Activated effector memory CD4-positive, alpha-beta T cell treated with Interleukin-2 at 50 U/mL for 16 hours (primary cell): ENCODE results near the gene WWOX.
"Not testable (repeated sequence)": the region's sequence is repeated elsewhere in the genome, so short reads cannot be mapped to it uniquely, and the experiment has no call there.

ENCODE experiments used
- DNase-seq: peaks from one replicate; pipeline ENCODE4 v3.0.0-alpha.2; 2020

The WWOX gene

DNA sequence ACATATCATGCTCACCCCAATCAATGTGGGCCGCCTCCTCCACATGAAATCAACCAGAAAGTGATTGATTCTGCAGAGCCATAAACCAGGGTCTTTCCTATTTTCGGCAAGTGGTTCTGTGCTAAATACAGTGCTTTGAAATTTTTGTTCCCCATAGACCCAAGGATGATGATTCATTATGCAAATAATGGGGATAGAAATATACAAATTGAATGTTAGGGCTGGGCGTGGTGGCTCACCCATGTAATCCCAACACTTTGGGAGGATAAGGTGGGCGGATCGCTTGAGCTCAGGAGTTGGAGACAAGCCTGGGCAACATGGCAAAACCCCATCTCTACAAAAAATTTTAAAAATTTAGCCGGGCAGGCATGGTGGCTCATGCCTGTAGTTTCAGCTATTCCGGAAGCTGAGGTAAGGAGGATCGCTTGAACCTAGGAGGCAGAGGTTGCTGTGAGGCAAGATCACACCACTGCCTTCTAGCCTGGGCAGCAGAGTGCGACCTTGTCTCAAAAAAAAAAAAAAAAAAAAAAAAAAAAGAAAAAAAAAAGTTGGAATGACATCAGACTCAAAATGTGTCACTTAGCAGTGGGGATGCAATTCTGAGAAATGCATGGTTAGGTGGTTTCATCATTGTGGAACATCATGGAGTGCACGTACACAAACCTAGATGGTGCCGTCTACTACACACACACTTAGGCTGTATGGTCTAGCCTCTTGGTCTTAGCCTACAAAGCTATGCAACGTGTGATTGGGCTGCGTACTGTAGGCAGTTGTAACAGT lies 919.4 kb downstream of the WWOX start:
- DNase-seq = no peak

DNA sequence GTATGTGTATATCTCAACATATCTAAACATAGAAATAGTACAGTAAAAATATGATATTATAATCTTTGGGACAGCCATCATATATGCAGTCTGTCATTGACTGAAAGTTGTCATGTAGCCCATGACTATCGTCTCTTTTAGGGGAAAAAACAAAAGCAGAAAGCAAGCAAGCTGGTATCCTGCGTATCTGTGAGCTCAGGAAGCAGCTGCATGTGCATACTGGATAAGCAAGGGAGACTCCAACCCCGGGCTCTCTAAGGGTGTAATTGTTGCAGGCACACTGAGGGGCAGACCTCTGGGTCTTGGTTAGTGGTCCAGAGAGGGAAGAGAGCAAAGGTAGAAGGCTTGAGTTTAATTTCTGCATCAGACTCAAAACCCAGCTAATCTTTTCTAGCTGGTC lies 920.0 kb downstream of the WWOX start:
- DNase-seq = no peak

DNA sequence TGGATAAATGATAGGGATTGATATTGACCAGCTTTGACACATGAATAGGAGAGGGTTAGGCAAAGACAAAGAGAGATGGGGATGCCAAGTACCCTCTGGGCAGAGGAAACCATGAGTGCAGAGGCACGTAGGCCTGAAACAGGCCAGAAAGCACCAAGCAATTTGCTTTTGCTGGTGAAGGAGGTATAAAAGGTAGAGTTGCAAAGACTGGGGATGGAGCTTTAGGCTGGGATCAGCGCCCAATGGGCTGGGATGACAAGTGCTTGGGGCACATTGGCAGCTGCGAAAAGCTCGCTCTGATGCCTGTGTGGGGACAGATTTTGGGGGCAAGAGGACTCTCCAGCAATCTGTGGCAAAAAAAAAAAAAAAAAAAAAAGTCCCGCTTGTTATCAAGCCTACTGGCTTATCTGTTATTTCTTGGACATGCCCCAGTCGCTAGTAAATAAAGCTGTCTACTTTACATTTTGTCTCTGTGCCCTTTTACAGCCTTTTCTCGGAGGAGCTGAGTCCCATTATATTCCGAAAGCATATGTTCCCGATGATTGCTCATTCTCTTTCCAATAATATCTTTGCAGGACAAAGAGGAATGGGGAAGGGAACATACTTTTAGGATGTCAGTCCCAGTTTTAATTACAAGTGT lies 922.7 kb downstream of the WWOX start:
- DNase-seq = no peak

DNA sequence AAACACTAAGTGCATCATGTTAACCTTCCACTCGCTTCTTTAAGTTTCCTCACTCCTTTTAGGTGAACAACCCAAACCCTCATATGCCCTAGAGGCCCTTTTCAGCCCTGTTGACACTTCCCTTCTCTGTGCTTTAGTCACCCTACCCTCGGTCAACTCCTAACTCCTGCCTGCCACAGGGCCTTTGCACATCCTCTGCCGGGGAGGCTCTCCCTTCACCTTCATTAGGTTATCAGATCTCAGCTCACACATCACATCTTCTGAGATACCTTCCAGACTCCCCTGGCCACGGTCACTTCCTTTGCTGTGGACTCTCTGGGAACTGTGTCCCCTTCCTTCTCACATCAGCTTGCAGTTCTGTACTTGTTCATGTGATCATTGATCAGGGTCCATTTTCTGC lies 926.7 kb downstream of the WWOX start:
- DNase-seq = no peak

DNA sequence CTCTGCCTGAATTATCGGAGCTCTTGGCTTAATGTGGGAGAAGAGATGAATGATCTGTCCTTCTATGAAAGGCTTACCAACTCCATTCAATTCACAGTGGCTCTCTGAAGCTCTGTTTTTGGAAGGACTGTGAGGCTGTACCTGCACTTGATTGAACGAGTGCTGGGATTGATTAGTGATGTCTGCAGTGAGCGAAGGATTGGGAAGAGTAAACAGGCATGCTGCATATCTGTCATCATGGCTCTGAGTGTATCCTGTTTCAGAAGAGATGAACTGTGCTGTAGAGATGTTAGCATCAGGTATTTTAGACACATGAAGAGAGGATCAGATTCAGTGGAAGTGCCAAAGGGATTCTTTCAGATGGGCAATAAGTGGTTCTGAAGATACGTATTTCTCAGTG lies 937.1 kb downstream of the WWOX start:
- no peak for DNase-seq

DNA sequence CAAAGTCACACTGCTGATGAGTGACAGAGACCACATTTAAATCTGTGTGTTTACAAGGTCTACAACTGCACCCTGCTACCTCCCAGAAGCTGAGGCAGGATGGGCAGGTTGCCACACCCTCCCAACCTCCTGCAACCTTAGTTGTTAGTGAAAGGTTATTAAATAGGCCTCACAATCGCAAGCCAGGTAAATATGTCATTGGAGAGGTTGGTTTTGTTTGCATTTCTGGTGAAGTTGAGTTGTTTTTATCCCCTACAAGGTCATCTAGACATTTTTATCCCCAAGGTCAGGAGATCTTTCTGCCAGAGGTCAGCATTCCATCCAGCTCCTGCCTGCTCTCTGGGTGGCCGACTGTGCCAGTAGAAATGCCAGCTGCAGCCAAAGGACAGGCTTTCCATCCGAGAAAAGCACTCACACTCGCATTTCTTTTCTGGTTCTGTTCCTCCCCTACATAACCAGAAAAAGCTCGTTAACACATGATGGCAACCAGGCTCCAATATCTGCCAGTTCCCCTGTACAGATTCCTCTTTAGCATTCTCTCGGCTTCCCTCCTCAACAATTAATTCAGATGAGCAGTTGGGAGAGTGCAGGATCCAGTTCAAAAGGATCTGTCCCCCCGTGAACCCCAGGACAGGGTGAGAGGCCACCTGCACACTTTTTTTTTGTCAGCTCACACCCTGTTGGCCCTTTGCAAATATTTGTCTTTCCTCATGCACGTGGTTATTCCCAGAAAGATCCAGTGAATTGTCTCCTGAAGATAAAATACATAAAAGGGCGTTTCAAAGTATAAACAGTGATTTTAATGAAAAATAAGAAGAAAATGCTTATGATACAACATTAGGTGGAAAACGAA lies 938.3 kb downstream of the WWOX start:
- DNase-seq = no peak

DNA sequence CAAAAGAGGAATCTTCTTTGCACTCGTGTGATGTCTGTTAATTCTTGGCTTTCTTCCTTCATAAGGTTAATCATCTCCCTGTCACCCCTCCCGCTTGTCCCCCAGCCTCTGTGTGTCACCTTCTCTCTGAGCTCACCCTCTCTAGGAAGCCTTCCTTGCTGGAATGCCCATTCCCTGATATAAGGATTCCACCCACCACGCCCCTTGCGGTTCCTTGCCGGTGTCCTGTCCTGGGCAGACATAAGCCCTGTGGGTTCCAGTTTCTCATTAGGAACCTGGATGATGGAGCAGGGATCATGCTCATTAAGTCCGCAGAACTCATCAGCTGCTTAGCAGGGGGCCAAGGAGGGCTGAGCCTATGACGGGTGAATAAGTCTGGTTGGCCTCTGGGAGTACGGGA lies 941.8 kb downstream of the WWOX start:
- no peak for DNase-seq

DNA sequence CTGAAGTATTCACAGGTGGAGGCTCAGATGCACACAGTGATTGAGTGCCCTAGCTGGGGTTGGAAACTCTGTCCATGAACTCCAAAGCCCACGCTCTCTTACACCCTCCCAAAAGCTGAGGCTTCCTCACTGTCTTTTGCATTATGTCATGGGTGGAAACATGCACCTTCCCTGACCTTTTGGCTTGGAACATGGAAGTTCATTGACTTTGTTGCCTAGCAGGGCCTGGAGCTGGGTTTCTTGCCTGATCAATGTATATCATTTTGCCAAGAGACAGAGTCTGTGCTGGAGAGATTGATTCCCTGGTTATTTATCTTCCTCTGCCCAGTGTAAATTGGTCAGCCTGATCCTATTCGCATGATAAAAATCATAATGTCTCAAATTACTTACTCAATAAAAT lies 942.7 kb downstream of the WWOX start:
- no peak for DNase-seq

DNA sequence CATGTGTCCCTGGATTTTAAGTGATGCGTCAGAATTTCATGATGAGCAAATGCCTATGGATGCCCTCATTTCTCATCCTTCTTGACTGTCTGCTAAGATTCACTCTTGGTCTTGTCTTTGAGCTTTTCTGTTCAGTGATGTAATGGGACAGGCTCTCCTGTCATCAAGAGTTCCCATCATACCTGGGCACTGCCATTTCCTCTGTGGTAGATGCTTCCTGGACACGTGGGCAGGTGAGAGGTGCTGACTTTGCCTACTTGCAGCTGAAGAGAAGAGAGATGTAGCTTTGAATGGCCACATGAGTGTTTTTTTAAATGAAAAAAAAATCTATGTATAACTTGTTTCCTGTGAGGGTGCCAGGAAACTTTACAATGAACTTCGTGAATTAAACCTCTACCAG lies 943.4 kb downstream of the WWOX start:
- peak; percentile 12 for DNase-seq

DNA sequence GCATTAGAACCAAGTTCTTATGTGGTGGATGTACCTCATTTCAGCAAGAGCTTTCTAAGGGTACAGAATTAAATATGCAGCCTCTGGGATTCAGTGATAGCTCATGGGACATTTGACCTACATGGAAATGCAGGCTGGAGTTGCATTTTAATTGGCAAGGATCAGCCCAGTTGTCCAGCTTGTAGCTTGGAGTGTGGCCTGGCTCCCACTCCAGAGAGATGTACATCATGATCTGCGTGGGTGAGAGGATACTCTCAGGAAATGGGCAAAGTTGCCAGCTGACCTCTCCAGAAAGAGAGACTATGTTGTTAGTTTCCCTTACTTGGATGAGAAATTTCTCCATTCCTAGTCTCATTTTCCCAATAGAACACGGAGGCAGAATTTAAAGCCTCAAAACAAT lies 945.7 kb downstream of the WWOX start:
- DNase-seq = no peak

DNA sequence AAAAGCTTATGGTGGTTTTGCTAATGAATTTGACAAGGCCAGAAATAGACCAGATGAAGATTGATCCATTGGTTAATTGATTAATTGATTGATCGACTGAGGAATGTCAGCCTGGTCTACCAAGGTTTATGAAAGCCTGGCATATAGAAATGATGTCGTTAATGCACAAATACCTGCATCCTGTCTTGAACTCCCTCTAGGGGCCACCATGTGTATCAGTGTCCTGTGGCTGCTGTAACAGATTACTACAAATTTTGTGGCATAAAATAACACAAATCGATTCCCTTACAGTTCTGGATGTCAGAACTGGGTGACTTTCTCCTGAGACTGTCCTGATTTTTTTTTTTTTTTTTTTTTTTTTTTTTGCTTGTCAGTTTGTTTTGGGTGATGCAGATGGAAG lies 947.9 kb downstream of the WWOX start:
- no peak for DNase-seq

DNA sequence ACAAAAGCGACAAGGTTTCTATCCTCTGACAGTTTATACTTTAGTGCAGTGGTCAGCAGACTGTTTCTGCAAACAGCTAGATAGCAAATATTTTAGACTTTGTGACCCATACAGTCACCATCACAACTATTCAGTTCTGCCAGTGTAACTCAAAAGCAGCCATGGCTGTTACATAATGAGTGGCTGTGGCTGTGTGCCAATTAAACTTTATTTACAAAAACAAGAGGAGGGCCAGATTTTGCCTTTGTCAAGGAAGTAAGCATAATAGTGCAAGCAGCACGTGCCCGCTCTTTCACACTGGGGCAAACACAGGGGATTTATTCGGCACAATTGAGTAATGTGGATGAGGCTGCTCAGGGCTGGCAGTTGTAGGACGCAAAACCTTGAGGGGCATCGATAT lies 949.6 kb downstream of the WWOX start:
- no peak for DNase-seq

DNA sequence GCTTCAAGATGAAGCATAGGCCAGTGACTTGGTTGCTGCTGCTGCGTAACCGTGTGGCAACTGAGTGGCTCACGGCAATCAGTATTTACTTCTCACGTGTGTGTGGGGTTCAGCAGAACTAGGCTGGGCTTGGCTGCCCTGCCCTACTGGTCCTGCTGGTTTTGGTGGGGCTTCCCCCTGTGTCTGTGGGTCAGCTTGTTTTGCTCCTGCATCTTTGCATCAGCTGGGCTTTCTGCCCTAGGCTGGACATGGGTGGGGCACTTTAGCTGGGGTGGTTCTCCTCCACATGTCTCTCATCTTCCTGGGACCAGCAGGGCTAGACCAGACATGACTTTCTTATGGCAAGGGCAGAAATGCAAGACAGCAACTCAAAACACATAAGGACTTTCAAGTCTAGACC lies 950.6 kb downstream of the WWOX start:
- DNase-seq = no peak

DNA sequence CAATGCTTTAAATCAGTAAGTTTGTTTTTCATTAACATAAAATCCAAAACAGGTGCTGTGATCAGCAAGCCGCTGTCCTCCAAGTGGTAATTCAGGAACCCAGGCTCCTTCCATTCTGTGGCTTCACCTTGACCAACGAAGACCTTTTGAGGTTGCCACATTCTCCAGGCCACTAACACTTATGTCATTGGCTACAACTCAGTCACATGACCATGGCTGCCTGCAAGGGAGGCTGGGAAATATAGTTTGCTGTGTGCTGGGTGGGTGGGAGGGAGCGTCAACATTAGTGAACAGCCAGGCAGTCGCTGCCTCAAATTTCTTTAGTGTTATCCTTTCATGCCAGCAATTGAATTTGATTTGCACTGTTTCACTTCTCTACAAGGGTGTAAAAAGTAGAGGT lies 951.9 kb downstream of the WWOX start:
- no peak for DNase-seq

DNA sequence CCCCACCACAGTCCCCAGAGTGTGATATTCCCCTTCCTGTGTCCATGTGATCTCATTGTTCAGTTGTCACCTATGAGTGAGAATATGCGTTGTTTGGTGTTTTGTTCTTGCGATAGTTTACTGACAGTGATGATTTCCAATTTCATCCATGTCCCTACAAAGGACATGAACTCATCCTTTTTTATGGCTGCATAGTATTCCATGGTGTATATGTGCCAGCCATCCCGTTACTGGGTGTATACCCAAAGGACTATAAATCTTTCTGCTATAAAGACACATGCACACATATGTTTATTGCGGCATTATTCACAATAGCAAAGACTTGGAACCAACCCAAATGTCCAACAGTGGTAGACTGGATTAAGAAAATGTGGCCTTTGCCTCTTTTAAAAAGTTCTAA lies 952.7 kb downstream of the WWOX start:
- DNase-seq = not testable (repeated sequence)

DNA sequence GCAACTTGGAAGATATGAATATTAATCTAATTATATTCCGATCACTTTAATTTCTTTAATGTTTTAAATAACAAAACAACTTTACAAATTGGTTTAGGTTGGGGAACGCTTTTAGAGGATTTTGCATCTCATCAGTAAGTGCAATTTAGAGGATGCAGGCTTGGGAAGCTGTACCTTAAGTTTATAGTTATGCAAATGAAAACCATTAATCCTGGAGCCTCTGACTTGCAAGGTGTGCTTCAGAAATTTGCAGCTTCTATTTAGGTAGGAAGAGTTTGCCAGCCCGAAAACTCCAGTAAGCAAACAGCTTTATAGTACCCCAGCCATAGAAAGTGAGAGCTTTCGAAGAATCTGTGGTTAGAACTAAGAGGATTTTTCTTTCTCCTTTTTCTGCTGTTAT lies 954.1 kb downstream of the WWOX start:
- DNase-seq = no peak

DNA sequence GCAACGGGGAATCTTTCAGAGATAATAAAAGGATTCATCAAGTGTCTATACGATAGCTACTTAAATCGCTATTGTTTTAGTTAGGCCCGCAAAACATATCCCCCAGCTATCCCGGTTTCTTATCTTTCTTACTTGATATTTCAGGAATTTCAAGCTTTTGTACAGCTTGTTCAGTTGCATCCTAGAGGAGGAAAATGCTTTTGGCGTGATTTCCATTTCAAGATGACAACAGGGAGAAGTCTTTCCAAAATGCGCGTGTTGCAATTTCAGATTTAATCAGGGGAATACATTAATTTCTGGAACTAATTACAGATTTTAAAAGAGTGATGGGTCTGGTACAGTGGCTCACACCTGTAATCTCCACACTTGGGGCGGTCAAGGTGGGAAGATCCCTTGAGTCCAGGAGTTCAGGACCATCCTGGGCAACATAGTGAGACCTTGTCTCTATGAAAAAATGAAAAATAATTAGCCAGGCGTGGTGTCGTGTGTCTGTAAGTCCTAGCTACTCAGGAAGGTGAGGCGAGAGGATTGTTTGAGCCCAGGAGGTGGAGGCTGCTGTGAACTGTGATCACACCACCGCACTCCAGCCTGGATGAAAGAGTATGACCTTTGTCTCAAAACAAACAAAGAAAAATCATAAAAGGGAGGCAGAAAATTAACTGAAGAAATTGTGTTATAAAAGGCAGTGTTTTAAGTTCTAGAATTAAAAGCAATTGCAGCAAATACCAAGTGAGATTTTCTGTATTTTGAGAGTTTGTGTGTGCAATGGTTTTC lies 954.9 kb downstream of the WWOX start:
- DNase-seq = no peak

DNA sequence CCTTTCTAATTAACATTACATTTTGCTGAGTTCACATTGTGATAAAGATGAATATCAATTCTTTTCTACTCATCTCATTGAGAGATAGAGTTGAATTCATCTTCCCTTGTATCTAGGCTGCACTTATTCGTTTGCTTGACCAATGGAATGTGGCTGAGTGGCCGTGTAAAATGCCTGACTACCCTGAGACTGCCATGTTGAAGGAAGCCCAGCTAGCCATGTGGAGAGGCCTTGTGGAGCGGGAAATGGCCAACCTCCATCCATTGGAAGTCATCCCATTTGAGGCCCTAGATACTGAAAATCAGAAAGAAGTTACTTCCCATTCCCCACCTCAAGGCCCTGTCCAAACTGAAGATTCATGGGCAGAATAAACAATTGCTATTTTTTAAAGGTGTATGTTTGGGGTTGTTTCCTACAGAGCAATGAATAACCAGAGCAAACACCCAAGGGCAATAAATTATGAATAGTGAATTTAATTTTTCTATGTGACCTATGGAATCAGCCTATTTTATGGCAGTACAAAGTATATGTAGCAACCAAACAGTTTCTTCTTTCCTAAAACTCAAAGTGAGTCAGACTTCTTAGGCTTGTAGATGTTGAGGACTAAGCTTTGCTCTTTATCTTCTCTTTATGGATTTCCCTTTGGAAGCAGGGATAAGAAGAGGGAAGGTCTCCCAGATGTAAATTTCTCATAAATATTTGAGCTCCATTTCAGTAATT lies 956.0 kb downstream of the WWOX start:
- DNase-seq = no peak

DNA sequence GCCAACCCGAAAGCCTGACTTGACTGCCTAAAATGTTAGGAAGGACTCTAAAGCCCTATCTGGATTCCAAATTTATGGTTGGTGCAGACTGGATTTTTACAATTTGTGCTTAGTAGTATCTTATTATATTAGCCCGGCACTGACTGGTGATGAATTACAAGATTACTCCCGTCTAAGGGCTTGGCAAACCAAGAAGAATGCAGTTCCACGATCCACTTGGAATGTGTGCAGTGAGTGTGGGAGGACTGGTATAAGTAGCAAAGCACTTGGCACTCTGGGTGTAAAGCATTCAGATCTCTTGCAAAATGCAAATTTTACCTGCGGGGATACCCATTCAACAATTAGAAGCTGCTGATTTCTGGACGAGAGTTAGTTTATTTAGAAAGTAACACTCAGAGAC lies 961.7 kb downstream of the WWOX start:
- no peak for DNase-seq

DNA sequence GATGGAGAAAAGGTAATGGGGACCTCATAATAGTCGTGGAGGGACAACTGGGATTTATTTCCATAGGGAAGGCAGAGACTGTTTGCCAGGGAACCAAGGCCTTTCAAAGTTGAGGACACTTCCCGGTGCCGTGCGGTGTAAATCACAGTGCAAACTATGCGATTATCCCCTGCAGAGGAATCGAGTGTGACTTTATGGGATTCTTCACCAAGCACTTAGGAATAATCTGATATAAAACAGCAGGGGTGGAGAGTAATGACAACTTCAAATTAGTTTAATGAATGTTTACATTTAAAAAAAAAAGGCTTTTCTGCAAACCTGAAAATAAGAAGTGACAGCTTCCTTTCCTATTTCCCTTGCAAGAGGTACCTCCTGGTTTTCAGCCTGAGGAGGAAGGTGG lies 962.9 kb downstream of the WWOX start:
- no peak for DNase-seq

DNA sequence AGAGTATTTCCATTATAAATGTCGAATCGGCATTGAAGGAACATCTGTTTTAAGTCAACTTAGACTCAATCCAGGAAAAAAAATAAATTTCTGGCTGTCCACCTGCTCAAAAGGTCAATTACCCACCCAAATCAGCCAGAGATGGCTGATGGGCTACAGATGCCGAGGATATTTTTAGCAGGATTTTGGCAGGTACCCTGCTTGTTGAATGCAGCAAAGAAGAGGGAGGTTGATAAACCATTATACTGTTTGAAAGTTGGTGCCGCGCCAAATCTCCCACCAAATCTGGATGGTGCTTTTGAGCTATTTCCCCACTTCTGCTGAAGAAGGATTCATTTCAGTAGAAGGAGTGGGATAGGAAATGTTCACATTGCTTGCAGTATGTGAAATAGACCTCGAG lies 963.4 kb downstream of the WWOX start:
- no peak for DNase-seq

DNA sequence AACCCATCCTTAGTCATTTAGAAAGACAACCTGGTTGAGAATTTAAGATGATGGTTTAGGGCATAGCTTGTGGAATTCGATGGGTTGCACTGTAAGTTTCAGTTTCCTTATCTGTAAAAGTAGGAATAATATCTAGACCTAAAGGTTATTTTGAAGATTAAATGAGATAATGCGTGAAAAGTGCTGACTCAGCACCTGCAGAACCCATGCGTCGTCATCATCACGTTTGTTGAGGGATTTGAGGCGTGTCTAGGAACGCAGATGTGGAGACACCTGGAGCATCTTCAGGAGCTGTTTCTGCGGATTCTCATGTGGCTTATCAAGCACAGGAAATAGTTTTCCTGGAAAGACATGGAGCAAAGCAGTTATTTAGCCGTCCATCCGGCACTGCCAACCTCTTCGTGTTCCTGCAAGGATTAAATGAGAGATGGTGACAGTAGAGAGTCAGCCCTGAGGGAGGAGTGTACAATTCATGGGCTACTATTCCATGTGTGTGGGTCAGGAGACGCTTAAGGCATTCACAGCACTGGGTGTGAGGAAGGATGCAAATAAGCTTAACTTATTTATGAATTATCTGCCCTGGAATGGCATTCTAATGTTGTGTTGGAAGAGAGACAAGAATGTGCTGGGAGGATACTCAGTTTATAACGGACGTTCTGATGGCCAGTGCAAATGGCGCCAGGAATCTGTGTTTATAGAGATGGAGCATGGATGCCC lies 965.0 kb downstream of the WWOX start:
- DNase-seq = no peak
